Liver (tissue), 3 donors: Measurements from ENCODE around the gene KCNJ18.
"Not testable (repeated sequence)": the region's sequence is repeated elsewhere in the genome, so short reads cannot be mapped to it uniquely, and the experiment has no call there.

ENCODE experiments used
- FOXA1 ChIP-seq: IDR thresholded peaks from 2 replicates; pipeline ENCODE4 v1.6.1; 2016; ENCODE audit warnings: antibody characterized with exemption
- FOXA2 ChIP-seq: IDR thresholded peaks from 2 replicates; pipeline ENCODE4 v1.6.1; 2016; ENCODE audit warnings: antibody characterized with exemption
- HNF4G ChIP-seq: IDR thresholded peaks from 2 replicates; pipeline ENCODE4 v1.6.1; 2016; ENCODE audit warnings: antibody characterized with exemption
- JUND ChIP-seq, 2 donors: IDR thresholded peaks; 2 replicates each; pipeline ENCODE4 v1.6.1; 2016; ENCODE audit warnings: antibody characterized with exemption in 2 of 2
- RAD21 ChIP-seq, 2 donors: IDR thresholded peaks; 2 replicates each; pipeline ENCODE4 v1.6.1; 2016; ENCODE audit warnings: antibody characterized with exemption in 2 of 2, mild to moderate bottlenecking in 2 of 2
- RXRA ChIP-seq, 2 donors: IDR thresholded peaks; 2 replicates each; pipeline ENCODE4 v1.6.1; 2017 to 2018; ENCODE audit warnings: antibody characterized with exemption in 2 of 2, mild to moderate bottlenecking in 1 of 2
- SP1 ChIP-seq: IDR thresholded peaks from 2 replicates; pipeline ENCODE4 v1.6.1; 2018; ENCODE audit warnings: antibody characterized with exemption, mild to moderate bottlenecking
- TAF1 ChIP-seq: conservative IDR thresholded peaks from 2 replicates; pipeline ENCODE4 v1.6.1; 2016; ENCODE audit warnings: antibody characterized with exemption, mild to moderate bottlenecking
- YY1 ChIP-seq: IDR thresholded peaks from 2 replicates; pipeline ENCODE4 v1.6.1; 2016; ENCODE audit warnings: antibody characterized with exemption, mild to moderate bottlenecking
- TF ChIP-seq, protein P1 (sequence below): fragments of 150-350 bp; IDR thresholded peaks from 2 replicates; pipeline ENCODE4 v1.5.1; 2017; ENCODE audit warnings: improper control_type of control experiment, low read depth, low read length; ENCODE audit not compliant: missing input control
- TF ChIP-seq, protein P2 (sequence below): IDR thresholded peaks from 2 replicates; pipeline ENCODE4 v1.6.1; 2016; ENCODE audit warnings: antibody characterized with exemption
- TF ChIP-seq, protein P3 (sequence below): IDR thresholded peaks from 2 replicates; pipeline ENCODE4 v1.6.1; 2016; ENCODE audit warnings: antibody characterized with exemption
- TF ChIP-seq, protein P4 (sequence below): IDR thresholded peaks from 2 replicates; pipeline ENCODE4 v1.6.1; 2016; ENCODE audit warnings: antibody characterized with exemption, mild to moderate bottlenecking
- TF ChIP-seq, protein P5 (sequence below): IDR thresholded peaks from 2 replicates; pipeline ENCODE4 v1.6.1; 2016; ENCODE audit warnings: antibody characterized with exemption
- donor health status: healthy.
- donor health status: healthy.

DNA sequence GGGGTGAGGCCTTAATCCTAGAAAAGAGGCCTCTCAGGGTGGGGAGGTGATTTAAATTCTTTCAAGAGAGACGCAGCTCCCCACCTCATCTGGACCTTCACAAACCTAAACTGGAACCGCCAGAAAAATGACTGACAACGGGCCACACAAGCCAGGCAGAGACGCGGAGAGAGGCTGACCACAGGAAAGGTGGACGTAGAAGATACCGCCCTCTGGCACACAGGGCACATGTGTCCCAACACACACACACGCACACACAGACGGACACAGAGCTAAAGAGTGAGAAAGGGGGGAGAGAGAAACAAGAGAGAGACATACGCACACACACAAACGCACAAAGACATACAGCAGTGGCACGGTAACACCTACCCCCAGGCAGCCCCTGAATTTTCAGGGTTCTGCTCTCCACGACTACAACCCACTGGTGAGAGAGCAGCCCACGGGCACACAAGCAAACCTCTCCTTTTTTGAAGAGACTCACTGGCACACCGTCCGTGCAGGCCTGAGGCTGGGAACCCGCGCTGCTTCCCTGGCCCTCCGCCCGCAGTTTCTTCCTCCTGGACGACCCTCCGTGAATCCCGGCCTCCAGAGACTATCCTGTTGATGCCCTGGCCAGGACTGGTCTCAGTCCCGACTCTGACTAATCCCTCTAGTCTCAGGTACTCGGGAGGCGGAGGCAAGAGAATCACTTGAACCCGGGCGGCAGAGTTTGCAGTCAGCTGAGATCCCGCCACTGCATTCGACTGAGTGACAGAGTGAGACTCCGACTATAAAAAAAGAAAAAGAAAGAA is 18.7 kb upstream of the KCNJ18 start:
- TF ChIP-seq, protein P1, sequence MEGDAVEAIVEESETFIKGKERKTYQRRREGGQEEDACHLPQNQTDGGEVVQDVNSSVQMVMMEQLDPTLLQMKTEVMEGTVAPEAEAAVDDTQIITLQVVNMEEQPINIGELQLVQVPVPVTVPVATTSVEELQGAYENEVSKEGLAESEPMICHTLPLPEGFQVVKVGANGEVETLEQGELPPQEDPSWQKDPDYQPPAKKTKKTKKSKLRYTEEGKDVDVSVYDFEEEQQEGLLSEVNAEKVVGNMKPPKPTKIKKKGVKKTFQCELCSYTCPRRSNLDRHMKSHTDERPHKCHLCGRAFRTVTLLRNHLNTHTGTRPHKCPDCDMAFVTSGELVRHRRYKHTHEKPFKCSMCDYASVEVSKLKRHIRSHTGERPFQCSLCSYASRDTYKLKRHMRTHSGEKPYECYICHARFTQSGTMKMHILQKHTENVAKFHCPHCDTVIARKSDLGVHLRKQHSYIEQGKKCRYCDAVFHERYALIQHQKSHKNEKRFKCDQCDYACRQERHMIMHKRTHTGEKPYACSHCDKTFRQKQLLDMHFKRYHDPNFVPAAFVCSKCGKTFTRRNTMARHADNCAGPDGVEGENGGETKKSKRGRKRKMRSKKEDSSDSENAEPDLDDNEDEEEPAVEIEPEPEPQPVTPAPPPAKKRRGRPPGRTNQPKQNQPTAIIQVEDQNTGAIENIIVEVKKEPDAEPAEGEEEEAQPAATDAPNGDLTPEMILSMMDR = not testable (repeated sequence)
- TF ChIP-seq YY1; FOXA2; RXRA (IDR thresholded peaks at IDR 0.05); RAD21 (IDR thresholded peaks at IDR 0.05); SP1; TAF1; HNF4G; FOXA1; JUND (IDR thresholded peaks at IDR 0.05): not testable (repeated sequence)
- TF ChIP-seq, protein P2, sequence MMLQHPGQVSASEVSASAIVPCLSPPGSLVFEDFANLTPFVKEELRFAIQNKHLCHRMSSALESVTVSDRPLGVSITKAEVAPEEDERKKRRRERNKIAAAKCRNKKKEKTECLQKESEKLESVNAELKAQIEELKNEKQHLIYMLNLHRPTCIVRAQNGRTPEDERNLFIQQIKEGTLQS = not testable (repeated sequence)
- TF ChIP-seq, protein P3, sequence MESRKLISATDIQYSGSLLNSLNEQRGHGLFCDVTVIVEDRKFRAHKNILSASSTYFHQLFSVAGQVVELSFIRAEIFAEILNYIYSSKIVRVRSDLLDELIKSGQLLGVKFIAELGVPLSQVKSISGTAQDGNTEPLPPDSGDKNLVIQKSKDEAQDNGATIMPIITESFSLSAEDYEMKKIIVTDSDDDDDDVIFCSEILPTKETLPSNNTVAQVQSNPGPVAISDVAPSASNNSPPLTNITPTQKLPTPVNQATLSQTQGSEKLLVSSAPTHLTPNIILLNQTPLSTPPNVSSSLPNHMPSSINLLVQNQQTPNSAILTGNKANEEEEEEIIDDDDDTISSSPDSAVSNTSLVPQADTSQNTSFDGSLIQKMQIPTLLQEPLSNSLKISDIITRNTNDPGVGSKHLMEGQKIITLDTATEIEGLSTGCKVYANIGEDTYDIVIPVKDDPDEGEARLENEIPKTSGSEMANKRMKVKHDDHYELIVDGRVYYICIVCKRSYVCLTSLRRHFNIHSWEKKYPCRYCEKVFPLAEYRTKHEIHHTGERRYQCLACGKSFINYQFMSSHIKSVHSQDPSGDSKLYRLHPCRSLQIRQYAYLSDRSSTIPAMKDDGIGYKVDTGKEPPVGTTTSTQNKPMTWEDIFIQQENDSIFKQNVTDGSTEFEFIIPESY = not testable (repeated sequence)
- TF ChIP-seq, protein P4, sequence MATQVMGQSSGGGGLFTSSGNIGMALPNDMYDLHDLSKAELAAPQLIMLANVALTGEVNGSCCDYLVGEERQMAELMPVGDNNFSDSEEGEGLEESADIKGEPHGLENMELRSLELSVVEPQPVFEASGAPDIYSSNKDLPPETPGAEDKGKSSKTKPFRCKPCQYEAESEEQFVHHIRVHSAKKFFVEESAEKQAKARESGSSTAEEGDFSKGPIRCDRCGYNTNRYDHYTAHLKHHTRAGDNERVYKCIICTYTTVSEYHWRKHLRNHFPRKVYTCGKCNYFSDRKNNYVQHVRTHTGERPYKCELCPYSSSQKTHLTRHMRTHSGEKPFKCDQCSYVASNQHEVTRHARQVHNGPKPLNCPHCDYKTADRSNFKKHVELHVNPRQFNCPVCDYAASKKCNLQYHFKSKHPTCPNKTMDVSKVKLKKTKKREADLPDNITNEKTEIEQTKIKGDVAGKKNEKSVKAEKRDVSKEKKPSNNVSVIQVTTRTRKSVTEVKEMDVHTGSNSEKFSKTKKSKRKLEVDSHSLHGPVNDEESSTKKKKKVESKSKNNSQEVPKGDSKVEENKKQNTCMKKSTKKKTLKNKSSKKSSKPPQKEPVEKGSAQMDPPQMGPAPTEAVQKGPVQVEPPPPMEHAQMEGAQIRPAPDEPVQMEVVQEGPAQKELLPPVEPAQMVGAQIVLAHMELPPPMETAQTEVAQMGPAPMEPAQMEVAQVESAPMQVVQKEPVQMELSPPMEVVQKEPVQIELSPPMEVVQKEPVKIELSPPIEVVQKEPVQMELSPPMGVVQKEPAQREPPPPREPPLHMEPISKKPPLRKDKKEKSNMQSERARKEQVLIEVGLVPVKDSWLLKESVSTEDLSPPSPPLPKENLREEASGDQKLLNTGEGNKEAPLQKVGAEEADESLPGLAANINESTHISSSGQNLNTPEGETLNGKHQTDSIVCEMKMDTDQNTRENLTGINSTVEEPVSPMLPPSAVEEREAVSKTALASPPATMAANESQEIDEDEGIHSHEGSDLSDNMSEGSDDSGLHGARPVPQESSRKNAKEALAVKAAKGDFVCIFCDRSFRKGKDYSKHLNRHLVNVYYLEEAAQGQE = not testable (repeated sequence)
- TF ChIP-seq, protein P5, sequence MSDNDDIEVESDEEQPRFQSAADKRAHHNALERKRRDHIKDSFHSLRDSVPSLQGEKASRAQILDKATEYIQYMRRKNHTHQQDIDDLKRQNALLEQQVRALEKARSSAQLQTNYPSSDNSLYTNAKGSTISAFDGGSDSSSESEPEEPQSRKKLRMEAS = not testable (repeated sequence)
